CD14-positive monocyte (primary cell): Measurements from ENCODE around the gene SEC14L1. TPM values are rescaled to one million over a fixed set of nuclear protein-coding genes. Genes with fewer than 3 reads are reported as not detected.

Experiments
- DNase-seq, 3 donors: peaks; one replicate each; pipeline ENCODE4 v3.0.0-alpha.2; 2011 to 2022
- H2AFZ ChIP-seq: 2 replicates; pipeline ENCODE4 v1.6.0; 2012; ENCODE audit warnings: mild to moderate bottlenecking, low read depth, low read length, inconsistent platforms; ENCODE audit not compliant: insufficient read depth, poor library complexity, severe bottlenecking
- H3K27ac ChIP-seq, 2 donors: 1 replicate in 1 of 2; 2 replicates in 1 of 2; pipeline ENCODE4 v1.5.1; 2012 to 2013; ENCODE audit warnings: low read length in 2 of 2, control low read depth in 1 of 2, inconsistent platforms in 1 of 2, low read depth in 1 of 2, mild to moderate bottlenecking in 1 of 2
- H3K27me3 ChIP-seq, 2 donors: one replicate each; pipeline versions ENCODE4 v1.6.0 to v1.6.1; 2011 to 2013; ENCODE audit warnings: low read length in 2 of 2; ENCODE audit not compliant: control insufficient read depth in 2 of 2, insufficient read depth in 2 of 2
- H3K36me3 ChIP-seq, 2 donors: replicated peaks in 1 of 2; 1 replicate in 1 of 2; 2 replicates in 1 of 2; pipeline versions ENCODE4 v1.5.1 to v1.6.1; 2012 to 2013; ENCODE audit warnings: low read length in 2 of 2, control low read depth in 1 of 2, inconsistent platforms in 1 of 2, mild to moderate bottlenecking in 1 of 2; ENCODE audit not compliant: insufficient read depth in 2 of 2, control insufficient read depth in 1 of 2
- H3K4me1 ChIP-seq, 2 donors: 1 replicate in 1 of 2; 2 replicates in 1 of 2; pipeline versions ENCODE4 v1.5.1 to v1.6.1; 2012 to 2013; ENCODE audit warnings: low read length in 2 of 2, control low read depth in 1 of 2, inconsistent platforms in 1 of 2, mild to moderate bottlenecking in 1 of 2, moderate library complexity in 1 of 2; ENCODE audit not compliant: insufficient read depth in 2 of 2, control insufficient read depth in 1 of 2
- H3K4me2 ChIP-seq: replicated peaks from 2 replicates; pipeline ENCODE3; 2012; ENCODE audit warnings: low read length, moderate library complexity, mild to moderate bottlenecking; ENCODE audit not compliant: poor library complexity, severe bottlenecking; ENCODE audit errors: extremely low read depth
- H3K4me3 ChIP-seq, 3 experiments: fragments of 200-600 bp in 1 of 3; sonication (generic) in 1 of 3; replicated peaks in 1 of 3; 1 replicate in 2 of 3; 2 replicates in 1 of 3; pipeline ENCODE4 v1.5.1; 2011 to 2013; ENCODE audit warnings: low read length in 3 of 3, mild to moderate bottlenecking in 3 of 3, control low read depth in 2 of 3, low read depth in 2 of 3, inconsistent platforms in 1 of 3, moderate library complexity in 1 of 3
- H3K79me2 ChIP-seq: 2 replicates; pipeline ENCODE4 v1.6.0; 2012; ENCODE audit warnings: mild to moderate bottlenecking, control low read depth, inconsistent platforms, low read length, moderate library complexity; ENCODE audit not compliant: insufficient read depth
- H3K9ac ChIP-seq: 2 replicates; pipeline ENCODE4 v1.6.0; 2017; ENCODE audit warnings: low read length, mild to moderate bottlenecking; ENCODE audit not compliant: insufficient read depth, poor library complexity, severe bottlenecking
- H3K9me3 ChIP-seq, 2 donors: replicated peaks in 1 of 2; 1 replicate in 1 of 2; 2 replicates in 1 of 2; pipeline versions ENCODE4 v1.5.1 to v1.6.1; 2012 to 2013; ENCODE audit warnings: low read length in 2 of 2, control low read depth in 1 of 2; ENCODE audit not compliant: control insufficient read depth in 1 of 2, insufficient read depth in 1 of 2
- H4K20me1 ChIP-seq: 2 replicates; pipeline ENCODE4 v1.6.0; 2012; ENCODE audit warnings: mild to moderate bottlenecking, low read length, control low read depth, moderate library complexity; ENCODE audit not compliant: insufficient read depth
- H3K27ac Mint-ChIP-seq, 7 donors: one replicate each; pipeline ENCODE4 v1.8.0; 2020; ENCODE audit warnings: mild to moderate bottlenecking in 7 of 7, mixed read lengths in 7 of 7, moderate library complexity in 6 of 7, inconsistent platforms in 2 of 7
- H3K27me3 Mint-ChIP-seq, 3 donors: one replicate each; pipeline ENCODE4 v1.8.0; 2021 to 2022; ENCODE audit warnings: low read depth in 3 of 3, mild to moderate bottlenecking in 3 of 3, mixed read lengths in 3 of 3, moderate library complexity in 3 of 3, inconsistent platforms in 1 of 3
- H3K36me3 Mint-ChIP-seq, 2 donors: one replicate each; pipeline ENCODE4 v1.8.0; 2020; ENCODE audit warnings: mixed read lengths in 2 of 2, inconsistent platforms in 1 of 2, mild to moderate bottlenecking in 1 of 2
- H3K4me1 Mint-ChIP-seq: one replicate; pipeline ENCODE4 v1.8.0; 2020; ENCODE audit warnings: mild to moderate bottlenecking, mixed read lengths
- H3K4me3 Mint-ChIP-seq, 2 donors: one replicate each; pipeline ENCODE4 v1.8.0; 2020; ENCODE audit warnings: mild to moderate bottlenecking in 2 of 2, mixed read lengths in 2 of 2, moderate library complexity in 1 of 2
- H3K9me3 Mint-ChIP-seq, 7 donors: one replicate each; pipeline ENCODE4 v1.8.0; 2020 to 2022; ENCODE audit warnings: mixed read lengths in 7 of 7, mild to moderate bottlenecking in 6 of 7, moderate library complexity in 6 of 7, inconsistent platforms in 2 of 7
- CTCF ChIP-seq: fragments of 200-600 bp; IDR thresholded peaks from one replicate; pipeline ENCODE4 v1.8.0; 2022; ENCODE audit warnings: antibody characterized with exemption, mild to moderate bottlenecking
- WGBS: methylation state at CpG from one replicate; pipeline ENCODE4 v1.1.5; 2013; ENCODE audit warnings: missing lambda C conversion rate; ENCODE audit not compliant: insufficient coverage; 5-methylcytosine and 5-hydroxymethylcytosine counted together
- intact Hi-C, 2 donors: fragments of 100-400 bp; cut with micrococcal nuclease; formaldehyde crosslinking; loops; one replicate each; pipeline versions ENCODE4 v1.15.0 to v1.15.1; 2023
- polyA plus RNA-seq, 3 donors: library from polyadenylated mRNA; depleted of rRNA in 1 of 3; unstranded in 2 of 3; stranded (reverse) in 1 of 3; fragments of 300-500 nt in 2 of 3; fragments of >200 nt in 1 of 3; fragmentation: Illumina TruSeq in 2 of 3; gene quantifications; 1 replicate in 2 of 3; 2 replicates in 1 of 3; pipeline ENCODE4 v1.2.3, GENCODE V29; 2012 to 2021

The SEC14L1 gene
- polyA plus RNA-seq, 3 donors = 34.1 to 76.4 (median 43.2) TPM

- no peaks in the 10 kb centered on the region for H3K27me3 Mint-ChIP-seq
- WGBS = 86% methylated on average over 1 of the region's 4 CpGs
- Histone ChIP-seq H4K20me1 (peaks cover 69% of the 10 kb centered on the region), H2AFZ (no peak overlapping the region), H3K27ac (no peak overlapping the region), H3K4me3 (no peak overlapping the region), H3K36me3 (peaks cover 47 to 62% of the 10 kb centered on the region in 2 donors), H3K4me2 (no peak overlapping the region), H3K9ac (no peak overlapping the region), H3K9me3 (peaks cover 0 to 1% of the 10 kb centered on the region in 2 donors), H3K27me3 (no peaks in the 10 kb centered on the region), H3K4me1 (peaks cover 43 to 60% of the 10 kb centered on the region in 2 donors), H3K79me2 (peaks cover 81% of the 10 kb centered on the region)
- peaks cover 0 to 6% (median 4%) of the 10 kb centered on the region in 7 donors for H3K9me3 Mint-ChIP-seq
- intact Hi-C loops = loop anchor here (5.0 kb wide), 2 partner anchors 47 to 88 kb away; no protein-coding TSS in a partner anchor
- no peak overlapping the region for H3K4me3 Mint-ChIP-seq
- no peak overlapping the region for H3K27ac Mint-ChIP-seq
- no peak for DNase-seq
- H3K36me3 Mint-ChIP-seq = peaks cover 61 to 71% of the 10 kb centered on the region in 2 donors
- H3K4me1 Mint-ChIP-seq = peaks cover 65% of the 10 kb centered on the region
- TF ChIP-seq CTCF = no peak
Observed at GRCh38 chr17:77144227-77144626, 3.5 kb downstream of the SEC14L1 start.

- DNase-seq = no peak
- Histone ChIP-seq H3K27me3 (no peaks in the 10 kb centered on the region), H3K27ac (peak overlapping the region in 1 of 2 donors; percentile 87), H3K4me3 (peak overlapping the region in 1 of 3 experiments; percentile 64), H3K4me2 (peak overlapping the region; percentile 72), H3K36me3 (peaks cover 57 to 71% of the 10 kb centered on the region in 2 donors), H2AFZ (no peak overlapping the region), H3K4me1 (peaks cover 33 to 50% of the 10 kb centered on the region in 2 donors), H3K79me2 (peaks cover 90% of the 10 kb centered on the region), H4K20me1 (peaks cover 79% of the 10 kb centered on the region), H3K9me3 (no peaks in the 10 kb centered on the region), H3K9ac (peak overlapping the region; percentile 55)
- H3K4me3 Mint-ChIP-seq = peak overlapping the region; percentile 73 to 82
- H3K27ac Mint-ChIP-seq = peak overlapping the region; percentile 88 to 97 (median 96)
- H3K4me1 Mint-ChIP-seq = peaks cover 59% of the 10 kb centered on the region
- intact Hi-C loops = no loop called here
- TF ChIP-seq CTCF = no peak
- H3K9me3 Mint-ChIP-seq = no peaks in the 10 kb centered on the region
- 92% methylated on average over 2 of the region's 3 CpGs for WGBS
- H3K36me3 Mint-ChIP-seq = peaks cover 70 to 78% of the 10 kb centered on the region in 2 donors
- H3K27me3 Mint-ChIP-seq = no peaks in the 10 kb centered on the region
Observed at GRCh38 chr17:77145224-77145611, 4.4 kb downstream of the SEC14L1 start.
